K562 (cell line): Measurements from ENCODE around the gene ASB2.

Experiments used
- MAX ChIP-seq: sonication (generic); formaldehyde crosslinking; IDR thresholded peaks from 2 replicates; pipeline ENCODE4 v1.9.0; 2022; ENCODE audit warnings: mild to moderate bottlenecking, missing genetic modification reagents
- MCM3 ChIP-seq: fragments of 450-650 bp; IDR thresholded peaks from 2 replicates; pipeline ENCODE4 v1.6.1; 2016
- ZBTB17 ChIP-seq: fragments of 450-650 bp; formaldehyde crosslinking; IDR thresholded peaks from 2 replicates; pipeline ENCODE4 v1.4.0; 2020; ENCODE audit warnings: mild to moderate bottlenecking

- no peak for TF ChIP-seq ZBTB17 (CRISPR knock-in tag)
- TF ChIP-seq MAX (CRISPR knock-in tag): no peak
- TF ChIP-seq MCM3: no peak
Measured at GRCh38 chr14:93998871-93999403, 22.6 kb upstream of the ASB2 start.
